H1 (cell line): ENCODE results near the gene OR52I2. TPM values are rescaled to one million over a fixed set of nuclear protein-coding genes. Genes with fewer than 3 reads are reported as not detected.

Experiments used
- CTCF ChIA-PET: fragments of 300-600 bp; sonication (Branson Sonifier 250); formaldehyde crosslinking; loops from one replicate; lab custom pipeline; 2021; ENCODE audit not compliant: partially characterized antibody; lab: Charles Lee
- POLR2A ChIA-PET: fragments of 300-600 bp; sonication (Branson Sonifier 250); formaldehyde crosslinking; loops from one replicate; lab custom pipeline; 2021; ENCODE audit warnings: inconsistent platforms; ENCODE audit not compliant: partially characterized antibody; lab: Charles Lee
- DNase-seq, 2 experiments: peaks; one replicate each; pipeline versions ENCODE4 v3.0.0 to v3.0.0-alpha.2; 2010 to 2022; ENCODE audit warnings: low spot score in 2 of 2, low read depth in 1 of 2, mixed read lengths in 1 of 2
- FAIRE-seq: peaks from 2 replicates; lab custom pipeline; 2011; peaks lifted over from hg19 to GRCh38; lab: Jason Lieb, UNC
- H2AFZ ChIP-seq: 2 replicates; pipeline ENCODE4 v1.8.1; 2012; ENCODE audit warnings: low read length, inconsistent platforms
- H2AK5ac ChIP-seq: 2 replicates; pipeline ENCODE4 v1.6.1; 2013; ENCODE audit warnings: low read depth, low read length
- H2BK120ac ChIP-seq: replicated peaks from 2 replicates; pipeline ENCODE3; 2013; ENCODE audit warnings: low read depth, low read length, inconsistent platforms
- H2BK12ac ChIP-seq: 2 replicates; pipeline ENCODE4 v1.6.1; 2013; ENCODE audit warnings: low read depth, low read length
- H2BK15ac ChIP-seq: 2 replicates; pipeline ENCODE4 v1.6.1; 2013; ENCODE audit warnings: low read length
- H2BK20ac ChIP-seq: 2 replicates; pipeline ENCODE4 v1.6.1; 2013; ENCODE audit warnings: low read length
- H2BK5ac ChIP-seq: 2 replicates; pipeline ENCODE4 v1.6.1; 2013; ENCODE audit warnings: low read depth, low read length
- H3K14ac ChIP-seq: 2 replicates; pipeline ENCODE4 v1.6.1; 2013; ENCODE audit warnings: inconsistent platforms; ENCODE audit not compliant: insufficient read length
- H3K18ac ChIP-seq: 2 replicates; pipeline ENCODE4 v1.6.1; 2013; ENCODE audit warnings: low read length; ENCODE audit errors: extremely low read depth
- H3K23ac ChIP-seq: 2 replicates; pipeline ENCODE4 v1.6.1; 2013; ENCODE audit warnings: inconsistent platforms; ENCODE audit not compliant: insufficient read length
- H3K23me2 ChIP-seq: 2 replicates; pipeline ENCODE4 v1.6.1; 2013; ENCODE audit warnings: low read depth, low read length
- H3K27ac ChIP-seq: 2 replicates; pipeline ENCODE4 v1.6.1; 2011; ENCODE audit warnings: low read depth, low read length, inconsistent platforms
- H3K27me3 ChIP-seq, 4 experiments: replicated peaks in 1 of 4; 1 replicate in 1 of 4; 2 replicates in 3 of 4; pipeline versions ENCODE4 v1.6.1 to v1.8.1; 2011 to 2013; ENCODE audit warnings: low read length in 3 of 4, mild to moderate bottlenecking in 3 of 4, inconsistent platforms in 2 of 4, mixed read lengths in 2 of 4, moderate library complexity in 1 of 4; ENCODE audit not compliant: control insufficient read depth in 3 of 4, insufficient read depth in 3 of 4; ENCODE audit errors: extremely low read depth in 1 of 4
- H3K36me3 ChIP-seq, 4 experiments: 2 replicates each; pipeline versions ENCODE4 v1.6.1 to v1.8.1; 2011 to 2013; ENCODE audit warnings: mild to moderate bottlenecking in 4 of 4, low read length in 3 of 4, moderate library complexity in 2 of 4, control low read depth in 1 of 4, inconsistent platforms in 1 of 4; ENCODE audit not compliant: insufficient read depth in 4 of 4, control insufficient read depth in 2 of 4
- H3K4ac ChIP-seq: replicated peaks from 2 replicates; pipeline ENCODE3; 2013; ENCODE audit warnings: low read length, low read depth, mixed read lengths, inconsistent platforms; ENCODE audit not compliant: insufficient read length
- H3K4me1 ChIP-seq, 4 experiments: replicated peaks in 1 of 4; 1 replicate in 1 of 4; 2 replicates in 3 of 4; pipeline versions ENCODE4 v1.6.1 to v1.8.1; 2011 to 2013; ENCODE audit warnings: low read length in 3 of 4, inconsistent platforms in 2 of 4, mixed read lengths in 1 of 4; ENCODE audit not compliant: insufficient read depth in 4 of 4, control insufficient read depth in 3 of 4
- H3K4me2 ChIP-seq, 2 experiments: 2 replicates each; pipeline versions ENCODE4 v1.6.1 to v1.8.1; 2011 to 2013; ENCODE audit warnings: low read depth in 2 of 2, low read length in 2 of 2, control low read depth in 1 of 2, inconsistent platforms in 1 of 2, mild to moderate bottlenecking in 1 of 2; ENCODE audit not compliant: insufficient read depth in 1 of 2
- H3K4me3 ChIP-seq, 4 experiments: fragments of 200-600, 300-600 bp in 1 of 4; sonication (generic), shearing (Covaris generic), sonication (Bioruptor Twin) in 1 of 4; 2 replicates each; pipeline versions ENCODE4 v1.5.1 to v1.8.1; 2011 to 2016; ENCODE audit warnings: low read length in 4 of 4, low read depth in 3 of 4, control low read depth in 2 of 4, inconsistent platforms in 2 of 4, mild to moderate bottlenecking in 2 of 4, mixed read lengths in 1 of 4, moderate library complexity in 1 of 4; ENCODE audit not compliant: insufficient read depth in 2 of 4; ENCODE audit errors: extremely low read depth in 1 of 4
- H3K56ac ChIP-seq: replicated peaks from 2 replicates; pipeline ENCODE3; 2013; ENCODE audit warnings: low read depth, mild to moderate bottlenecking, mixed read lengths, low read length, inconsistent platforms; ENCODE audit not compliant: insufficient read length
- H3K79me1 ChIP-seq: 2 replicates; pipeline ENCODE4 v1.6.1; 2013; ENCODE audit warnings: low read depth, low read length, control low read depth
- H3K79me2 ChIP-seq, 2 experiments: 2 replicates each; pipeline versions ENCODE4 v1.6.1 to v1.8.1; 2012 to 2013; ENCODE audit warnings: low read length in 2 of 2, mild to moderate bottlenecking in 2 of 2, inconsistent platforms in 1 of 2; ENCODE audit not compliant: insufficient read depth in 2 of 2, control insufficient read depth in 1 of 2
- H3K9ac ChIP-seq, 4 experiments: replicated peaks in 1 of 4; 1 replicate in 1 of 4; 2 replicates in 3 of 4; pipeline versions ENCODE4 v1.6.1 to v1.8.1; 2011 to 2013; ENCODE audit warnings: low read depth in 3 of 4, low read length in 3 of 4, control low read depth in 2 of 4, mild to moderate bottlenecking in 2 of 4, moderate library complexity in 2 of 4, inconsistent platforms in 1 of 4; ENCODE audit errors: extremely low read depth in 1 of 4
- H3K9me3 ChIP-seq, 2 experiments: 2 replicates each; pipeline versions ENCODE4 v1.6.1 to v1.8.1; 2012 to 2013; ENCODE audit warnings: mild to moderate bottlenecking in 2 of 2, moderate library complexity in 2 of 2, control low read depth in 1 of 2, inconsistent platforms in 1 of 2, low read depth in 1 of 2, low read length in 1 of 2, mixed read lengths in 1 of 2; ENCODE audit not compliant: insufficient read depth in 2 of 2
- H4K20me1 ChIP-seq, 2 experiments: replicated peaks in 1 of 2; 2 replicates each; pipeline versions ENCODE3 to v1.8.1; 2011 to 2013; ENCODE audit warnings: inconsistent platforms in 2 of 2, low read length in 2 of 2, mild to moderate bottlenecking in 1 of 2; ENCODE audit not compliant: insufficient read depth in 2 of 2, control insufficient read depth in 1 of 2
- H4K5ac ChIP-seq: 2 replicates; pipeline ENCODE4 v1.6.1; 2013; ENCODE audit warnings: low read length, low read depth, mixed read lengths, inconsistent platforms; ENCODE audit not compliant: insufficient read length
- H4K8ac ChIP-seq: 2 replicates; pipeline ENCODE4 v1.8.0; 2013; ENCODE audit warnings: mild to moderate bottlenecking, moderate library complexity, low read length, inconsistent platforms; ENCODE audit not compliant: insufficient read depth; ENCODE audit errors: extremely low read depth
- H4K91ac ChIP-seq: replicated peaks from 2 replicates; pipeline ENCODE3; 2013; ENCODE audit warnings: low read length, mixed read lengths, inconsistent platforms; ENCODE audit not compliant: insufficient read length
- CBX5 ChIP-seq: fragments of 300-800, 300-1000 bp; sonication (generic); IDR thresholded peaks from 2 replicates; pipeline ENCODE4 v1.7.1; 2016; ENCODE audit warnings: antibody characterized with exemption, low read length, low read depth
- CHD2 ChIP-seq: IDR thresholded peaks from 2 replicates; pipeline ENCODE4 v1.6.1; 2012; ENCODE audit warnings: low read length, improper control_type of control experiment
- CTBP2 ChIP-seq: IDR thresholded peaks from 2 replicates; pipeline ENCODE4 v1.7.0; 2011; ENCODE audit warnings: borderline replicate concordance, mild to moderate bottlenecking, moderate library complexity, mixed read lengths, low read length; ENCODE audit not compliant: insufficient read depth, insufficient read length
- EGR1 ChIP-seq: IDR thresholded peaks from 2 replicates; pipeline ENCODE4 v1.6.1; 2011; ENCODE audit warnings: low read depth, low read length, borderline replicate concordance
- GTF2F1 ChIP-seq: IDR thresholded peaks from 2 replicates; pipeline ENCODE4 v1.6.1; 2012; ENCODE audit warnings: low read depth, low read length, improper control_type of control experiment, borderline replicate concordance
- JUND ChIP-seq: IDR thresholded peaks from 2 replicates; pipeline ENCODE4 v1.6.1; 2011; ENCODE audit warnings: mild to moderate bottlenecking, improper control_type of control experiment, low read length
- KDM5A ChIP-seq: fragments of 200-600 bp; IDR thresholded peaks from 2 replicates; pipeline ENCODE4 v1.7.1; 2012; ENCODE audit warnings: mild to moderate bottlenecking, low read length, inconsistent platforms, mixed read lengths
- POLR2AphosphoS5 ChIP-seq: IDR thresholded peaks from 2 replicates; pipeline ENCODE4 v1.6.1; 2011; ENCODE audit warnings: low read depth, low read length
- RBBP5 ChIP-seq: IDR thresholded peaks from 2 replicates; pipeline ENCODE4 v1.7.1; 2012; ENCODE audit warnings: low read depth, mild to moderate bottlenecking, inconsistent platforms, low read length, moderate library complexity, borderline replicate concordance
- SIX5 ChIP-seq: IDR thresholded peaks from 2 replicates; pipeline ENCODE4 v1.6.1; 2011; ENCODE audit warnings: mild to moderate bottlenecking, low read depth, low read length
- SP2 ChIP-seq: IDR thresholded peaks from 2 replicates; pipeline ENCODE4 v1.6.1; 2012; ENCODE audit warnings: mild to moderate bottlenecking, low read length, inconsistent platforms
- SRF ChIP-seq: IDR thresholded peaks from 2 replicates; pipeline ENCODE4 v1.6.1; 2011; ENCODE audit warnings: mild to moderate bottlenecking, low read depth, low read length, moderate library complexity
- WGBS, 2 experiments: shearing (Covaris generic) in 1 of 2; methylation state at CpG; one replicate each; pipeline versions ENCODE4 v1.1.6 to v1.1.7; 2013 to 2015; ENCODE audit warnings: low lambda C conversion rate in 2 of 2, mixed read lengths in 2 of 2, inconsistent platforms in 1 of 2, low coverage in 1 of 2, missing lambda C conversion rate in 1 of 2; ENCODE audit not compliant: insufficient replicate concordance in 2 of 2, insufficient coverage in 1 of 2, insufficient read length in 1 of 2; ENCODE audit errors: extremely low coverage in 1 of 2, missing lambda C conversion rate in 1 of 2; 5-methylcytosine and 5-hydroxymethylcytosine counted together
- polyA plus RNA-seq, 7 experiments: library from polyadenylated mRNA; depleted of rRNA in 3 of 7; stranded (reverse) in 5 of 7; unstranded in 2 of 7; fragments of >200 nt in 5 of 7; fragments of 200-250 nt in 2 of 7; gene quantifications; 1 replicate in 5 of 7; 2 replicates in 1 of 7; 4 replicates in 1 of 7; pipeline versions ENCODE4 v1.2.1 to v1.2.3, GENCODE V29; 2011 to 2013; ENCODE audit warnings: missing spikeins in 2 of 7, mixed read lengths in 2 of 7
- total RNA-seq: library from RNA; stranded (reverse); fragmentation: NEBNext Ultra II Directional; extraction: Animal tissue kit (Norgen Biotek cat#: 25700); gene quantifications from 2 replicates; pipeline ENCODE4 v1.2.1, GENCODE V29; 2021
- TF ChIP-seq, protein P1 (sequence below): IDR thresholded peaks from 2 replicates; pipeline ENCODE4 v1.6.1; 2011; ENCODE audit warnings: low read depth, mild to moderate bottlenecking, low read length; ENCODE audit not compliant: insufficient read depth
- TF ChIP-seq, protein P2 (sequence below): IDR thresholded peaks from 2 replicates; pipeline ENCODE4 v1.6.1; 2012; ENCODE audit warnings: inconsistent platforms

The OR52I2 gene
- total and polyA plus RNA-seq, 2 of the 8 experiments (the other 6 are each of a cell fraction or from before 2014, with no cell fraction given) = not detected

DNA sequence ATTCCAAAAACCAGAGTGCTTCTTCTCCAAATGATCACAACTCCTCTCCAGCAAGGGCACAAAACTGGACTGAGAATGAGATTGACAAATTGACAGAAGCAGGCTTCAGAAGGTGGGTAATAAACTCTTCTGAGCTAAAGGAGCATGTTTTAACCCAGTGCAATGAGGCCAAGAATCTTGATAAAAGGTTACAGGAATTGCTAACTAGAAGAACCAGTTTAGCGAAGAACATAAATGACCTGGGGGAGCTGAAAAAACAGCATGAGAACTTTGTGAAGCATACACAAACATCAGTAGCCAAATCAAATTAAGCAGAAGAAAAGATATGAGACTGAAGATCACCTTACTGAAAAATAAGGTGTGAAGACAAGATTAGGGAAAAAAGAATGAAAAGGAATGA is 21.1 kb upstream of the OR52I2 start:
- no peak for FAIRE-seq
- TF ChIP-seq SRF (no peak), SP2 (no peak), KDM5A (no peak), CTBP2 (no peak), RBBP5 (no peak), SIX5 (no peak), POLR2AphosphoS5 (no peak), GTF2F1 (no peak), JUND (no peak), EGR1 (no peak), CHD2 (no peak), CBX5 (no peak)
- TF ChIP-seq, protein P1, sequence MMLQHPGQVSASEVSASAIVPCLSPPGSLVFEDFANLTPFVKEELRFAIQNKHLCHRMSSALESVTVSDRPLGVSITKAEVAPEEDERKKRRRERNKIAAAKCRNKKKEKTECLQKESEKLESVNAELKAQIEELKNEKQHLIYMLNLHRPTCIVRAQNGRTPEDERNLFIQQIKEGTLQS = no peak
- TF ChIP-seq, protein P2, sequence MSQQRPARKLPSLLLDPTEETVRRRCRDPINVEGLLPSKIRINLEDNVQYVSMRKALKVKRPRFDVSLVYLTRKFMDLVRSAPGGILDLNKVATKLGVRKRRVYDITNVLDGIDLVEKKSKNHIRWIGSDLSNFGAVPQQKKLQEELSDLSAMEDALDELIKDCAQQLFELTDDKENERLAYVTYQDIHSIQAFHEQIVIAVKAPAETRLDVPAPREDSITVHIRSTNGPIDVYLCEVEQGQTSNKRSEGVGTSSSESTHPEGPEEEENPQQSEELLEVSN = no peak

More for the DNA sequence above, 21.1 kb upstream of the OR52I2 start:
- Histone ChIP-seq H3K36me3 (no peaks in the 10 kb centered on the region), H3K4me3 (no peak overlapping the region), H3K4me2 (no peak overlapping the region), H2BK120ac (no peak overlapping the region), H4K5ac (no peak overlapping the region), H2BK12ac (no peak overlapping the region), H2BK5ac (no peak overlapping the region), H4K20me1 (no peaks in the 10 kb centered on the region), H3K18ac (no peak overlapping the region), H3K79me2 (no peaks in the 10 kb centered on the region), H3K9me3 (no peaks in the 10 kb centered on the region), H3K27ac (no peak overlapping the region), H2AK5ac (no peak overlapping the region), H3K27me3 (no peaks in the 10 kb centered on the region), H3K23ac (no peak overlapping the region), H3K56ac (no peak overlapping the region), H2BK15ac (no peak overlapping the region), H3K4ac (no peak overlapping the region), H3K79me1 (no peaks in the 10 kb centered on the region), H3K23me2 (no peaks in the 10 kb centered on the region), H3K14ac (no peak overlapping the region), H2BK20ac (no peak overlapping the region), H2AFZ (no peak overlapping the region), H3K9ac (no peak overlapping the region), H4K91ac (no peak overlapping the region), H3K4me1 (peaks cover 0 to 3% (median 2%) of the 10 kb centered on the region in 4 experiments; a peak in 3 of 7 replicates), H4K8ac (no peak overlapping the region)
- whole genome bisulfite sequencing, 2 experiments = 92% methylated on average over 1 of the region's 1 CpG; no CpG with 5 or more reads in 1 of the 2 experiments
- POLR2A ChIA-PET = no interaction called here
- no peak for DNase-seq
- CTCF ChIA-PET = interaction anchor here (1.0 to 2.6 kb wide), 5 partner anchors 9 to 374 kb away, joined by 3 to 12 read pairs (median 4); no protein-coding TSS in a partner anchor
